ENCODE data around the gene KCNJ16. TPM values are rescaled to one million over a fixed set of nuclear protein-coding genes. Genes with fewer than 3 reads are reported as not detected.
A peak's percentile ranks its signal among the peaks of the same experiment; 100 is the strongest.

Gene KCNJ16
- polyA plus RNA-seq, 2 of the 4 experiments (the other 2 are of a cell fraction): 0.87 to 1.6 TPM

- ChIA-PET CTCF (no interaction called here), POLR2A (no interaction called here)
- ATAC-seq (no peak), FAIRE-seq (peak; percentile 13), DNase-seq (ENCODE audit: low read depth in 1 of 2, low spot score in 1 of 2) (no peak)
- TF ChIP-seq PBX3 (IDR thresholded peaks at IDR 0.05) (no peak), RNF2 (IDR thresholded peaks at IDR 0.05; ENCODE audit: borderline replicate concordance, low read depth) (no peak), FOSL2 (IDR thresholded peaks at IDR 0.05) (no peak), FOSL2 (CRISPR knock-in tag; IDR thresholded peaks at IDR 0.05) (no peak), CTCF (IDR thresholded peaks at IDR 0.05) (no peak), EHMT2 (IDR thresholded peaks at IDR 0.05; ENCODE audit: low read depth) (no peak), HMGXB4 (CRISPR knock-in tag; IDR thresholded peaks at IDR 0.05; ENCODE audit: borderline replicate concordance) (no peak), RARB (CRISPR knock-in tag; IDR thresholded peaks at IDR 0.05) (no peak)
- TF ChIP-seq, protein P1, sequence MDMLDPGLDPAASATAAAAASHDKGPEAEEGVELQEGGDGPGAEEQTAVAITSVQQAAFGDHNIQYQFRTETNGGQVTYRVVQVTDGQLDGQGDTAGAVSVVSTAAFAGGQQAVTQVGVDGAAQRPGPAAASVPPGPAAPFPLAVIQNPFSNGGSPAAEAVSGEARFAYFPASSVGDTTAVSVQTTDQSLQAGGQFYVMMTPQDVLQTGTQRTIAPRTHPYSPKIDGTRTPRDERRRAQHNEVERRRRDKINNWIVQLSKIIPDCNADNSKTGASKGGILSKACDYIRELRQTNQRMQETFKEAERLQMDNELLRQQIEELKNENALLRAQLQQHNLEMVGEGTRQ (IDR thresholded peaks at IDR 0.05): no peak
- Histone ChIP-seq H3K9me3 (no peaks in the 10 kb centered on the region), H3K27ac (no peak overlapping the region; a peak in 1 of 6 replicates), H3K4me2 (peak overlapping the region; percentile 56), H3K4me1 (peaks cover 36% of the 10 kb centered on the region), H3K4me3 (no peak overlapping the region)
- WGBS (ENCODE audit: missing lambda C conversion rate): 43% methylated on average over 1 of the region's 1 CpG
Measured at GRCh38 chr17:70076189-70076588, 1.2 kb downstream of the KCNJ16 start.

GRCh38 chr17:70076831-70077230 lies 1.8 kb downstream of the KCNJ16 start:
- ChIA-PET POLR2A (no interaction called here), CTCF (no interaction called here)
- Histone ChIP-seq H3K9me3 (no peaks in the 10 kb centered on the region), H3K4me1 (peaks cover 36% of the 10 kb centered on the region), H3K4me3 (no peak overlapping the region), H3K4me2 (peak overlapping the region; percentile 56; the same call in 1 of the 3 replicates), H3K27ac (no peak overlapping the region; a peak in 1 of 6 replicates)
- FAIRE-seq (no peak), ATAC-seq (no peak), DNase-seq (ENCODE audit: low read depth in 1 of 2, low spot score in 1 of 2) (no peak)
- no peak for TF ChIP-seq GATA3 (IDR thresholded peaks at IDR 0.05; ENCODE audit: borderline replicate concordance)
- TF ChIP-seq TP53 (CRISPR knock-in tag; IDR thresholded peaks at IDR 0.05): no peak
- TF ChIP-seq, protein P2, sequence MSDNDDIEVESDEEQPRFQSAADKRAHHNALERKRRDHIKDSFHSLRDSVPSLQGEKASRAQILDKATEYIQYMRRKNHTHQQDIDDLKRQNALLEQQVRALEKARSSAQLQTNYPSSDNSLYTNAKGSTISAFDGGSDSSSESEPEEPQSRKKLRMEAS (IDR thresholded peaks at IDR 0.05): no peak
- TF ChIP-seq KDM5A (IDR thresholded peaks at IDR 0.05): no peak
- no peak for TF ChIP-seq ELK1 (IDR thresholded peaks at IDR 0.05; ENCODE audit: low read depth, low read length)
- TF ChIP-seq EHMT2 (IDR thresholded peaks at IDR 0.05; ENCODE audit: low read depth): no peak
- no peak for TF ChIP-seq NFE2L2 (conservative IDR thresholded peaks at IDR 0.05; ENCODE audit: low read length)
- no peak for TF ChIP-seq KDM1A (IDR thresholded peaks at IDR 0.05; ENCODE audit: low read depth)
- no peak for TF ChIP-seq TFCP2L1 (CRISPR knock-in tag; IDR thresholded peaks at IDR 0.05)
- TF ChIP-seq HES2 (IDR thresholded peaks at IDR 0.05): no peak
- no peak for TF ChIP-seq POLR2A (IDR thresholded peaks at IDR 0.05; ENCODE audit: low read length)
- no peak for TF ChIP-seq RAD21 (conservative IDR thresholded peaks at IDR 0.05 in 1 of 2, IDR thresholded peaks at IDR 0.05 in 1 of 2)
- no peak for TF ChIP-seq FOXS1 (CRISPR knock-in tag; IDR thresholded peaks at IDR 0.05)
- TF ChIP-seq FOSB (CRISPR knock-in tag; IDR thresholded peaks at IDR 0.05): no peak
- TF ChIP-seq HMGXB4 (CRISPR knock-in tag; IDR thresholded peaks at IDR 0.05; ENCODE audit: borderline replicate concordance): no peak
- TF ChIP-seq HEYL (CRISPR knock-in tag; IDR thresholded peaks at IDR 0.05): no peak
- no peak for TF ChIP-seq EP300 (IDR thresholded peaks at IDR 0.05)
- TF ChIP-seq ZC3H11A (IDR thresholded peaks at IDR 0.05): no peak
- WGBS (ENCODE audit: missing lambda C conversion rate): 45% methylated on average over 3 of the region's 3 CpGs

All from A549 (cell line).